Panc1 (cell line): ENCODE data around the gene CDH23. TPM values are rescaled to one million over a fixed set of nuclear protein-coding genes. Genes with fewer than 3 reads are reported as not detected.

Experiments used
- ATAC-seq: fragments of 200-7000 bp; cut with Tn5 transposase; 2 replicates; pipeline ENCODE4 v1.9.1; 2020; ENCODE audit warnings: mild to moderate bottlenecking, moderate library complexity
- BruUV-seq: library from RNA; stranded (reverse); fragments of 400-500 nt; replicated peaks from 2 replicates; lab custom pipeline; 2021; lab: Mats Ljungman, UMichigan
- CTCF ChIA-PET: fragments of 300-600 bp; sonication (Branson Sonifier 250); formaldehyde crosslinking; loops from one replicate; lab custom pipeline; 2022; ENCODE audit warnings: antibody characterized with exemption; lab: Charles Lee
- POLR2A ChIA-PET: fragments of 300-600 bp; sonication (Branson Sonifier 250); formaldehyde crosslinking; loops from one replicate; lab custom pipeline; 2022; ENCODE audit warnings: antibody characterized with exemption; lab: Charles Lee
- DNase-seq: peaks from one replicate; pipeline ENCODE4 v3.0.0-alpha.2; 2010; ENCODE audit warnings: low read depth, low spot score
- H3K27ac ChIP-seq: 2 replicates; pipeline ENCODE4 v1.5.1; 2011; ENCODE audit warnings: mild to moderate bottlenecking, low read length, inconsistent platforms
- H3K27me3 ChIP-seq: fragments of 200-500 bp; sonication (Bioruptor generic); 2 replicates; pipeline ENCODE4 v1.6.0; 2014; ENCODE audit warnings: low read length, inconsistent platforms; ENCODE audit not compliant: control insufficient read depth, insufficient read depth
- H3K36me3 ChIP-seq: fragments of 200-500 bp; sonication (Bioruptor generic); 2 replicates; pipeline ENCODE4 v1.5.1; 2014; ENCODE audit warnings: inconsistent platforms, mild to moderate bottlenecking, low read length, moderate library complexity; ENCODE audit not compliant: control insufficient read depth, insufficient read depth
- H3K4me1 ChIP-seq: 2 replicates; pipeline ENCODE4 v1.5.1; 2011; ENCODE audit warnings: inconsistent platforms, mild to moderate bottlenecking, low read length, moderate library complexity; ENCODE audit not compliant: control insufficient read depth, insufficient read depth
- H3K4me3 ChIP-seq, 2 experiments: 2 replicates each; pipeline ENCODE4 v1.5.1; 2011 to 2012; ENCODE audit warnings: low read depth in 2 of 2, low read length in 2 of 2, mild to moderate bottlenecking in 2 of 2, inconsistent platforms in 1 of 2, moderate library complexity in 1 of 2
- H3K9me3 ChIP-seq: fragments of 200-500 bp; sonication (Bioruptor generic); 2 replicates; pipeline ENCODE4 v1.5.1; 2014; ENCODE audit warnings: low read depth, mild to moderate bottlenecking, inconsistent platforms, low read length, moderate library complexity; ENCODE audit not compliant: control insufficient read depth, insufficient read depth
- CTCF ChIP-seq: fragments of 450-650 bp; IDR thresholded peaks from 2 replicates; pipeline ENCODE4 v1.5.1; 2017; ENCODE audit warnings: mild to moderate bottlenecking
- POLR2AphosphoS5 ChIP-seq: IDR thresholded peaks from 2 replicates; pipeline ENCODE4 v1.6.1; 2012; ENCODE audit warnings: mild to moderate bottlenecking, low read depth, low read length, moderate library complexity
- REST ChIP-seq, 2 experiments: IDR thresholded peaks; 2 replicates each; pipeline ENCODE4 v1.6.1; 2011 to 2012; ENCODE audit warnings: low read depth in 2 of 2, control low read depth in 1 of 2, low read length in 1 of 2, mild to moderate bottlenecking in 1 of 2, moderate library complexity in 1 of 2; ENCODE audit not compliant: insufficient read depth in 1 of 2
- SIN3A ChIP-seq: IDR thresholded peaks from 2 replicates; pipeline ENCODE4 v1.6.1; 2012; ENCODE audit warnings: low read depth, mild to moderate bottlenecking, low read length, moderate library complexity, borderline replicate concordance; ENCODE audit not compliant: insufficient read depth
- TCF7L2 ChIP-seq: IDR thresholded peaks from 2 replicates; pipeline ENCODE4 v1.6.1; 2011; ENCODE audit warnings: mild to moderate bottlenecking, low read depth, low read length, inconsistent platforms
- in situ Hi-C: cut with HindIII; loops from 2 replicates; pipeline ENCODE4 v1.10.0; 2016; ENCODE audit warnings: low sequenced_read_pairs, low pct_unique_long_range_greater_than_20kb
- intact Hi-C: fragments of 100-400 bp; cut with micrococcal nuclease; formaldehyde crosslinking; loops from one replicate; pipeline ENCODE4 v1.10.0; 2022; ENCODE audit not compliant: unreplicated experiment
- total RNA-seq: library from RNA; stranded (reverse); gene quantifications from one replicate; pipeline ENCODE4 v1.2.1, GENCODE V29; 2021; ENCODE audit not compliant: unreplicated experiment

The CDH23 gene
- total RNA-seq, 1 experiment from 2014 or later, result 2.7 TPM

- no peaks in the 10 kb centered on the region for H3K36me3 ChIP-seq
- intact Hi-C loops (no loop called here), in situ Hi-C loops (no loop called here)
- CTCF ChIA-PET, result interaction anchor here (0.8 kb wide), 1 partner anchor 9 kb away, joined by 3 read pairs; no protein-coding TSS in a partner anchor
- no peak overlapping the region for H3K4me3 ChIP-seq
- H3K4me1 ChIP-seq, result peaks cover 10% of the 10 kb centered on the region; the same call in 1 of the 2 replicates
- POLR2A ChIA-PET, result no interaction called here
- no peak overlapping the region for H3K27ac ChIP-seq
- H3K9me3 ChIP-seq, result no peaks in the 10 kb centered on the region
- DNase-seq (no peak), ATAC-seq (no peak)
- TF ChIP-seq CTCF (no peak), TCF7L2 (no peak), SIN3A (no peak), REST (IDR thresholded peaks at IDR 0.05; ENCODE audit: insufficient read depth in 1 of 2, low read depth in 2 of 2, low read length in 1 of 2) (no peak), POLR2AphosphoS5 (no peak)
- H3K27me3 ChIP-seq, result no peaks in the 10 kb centered on the region
- no TSS peak for BruUV-seq
Observed at GRCh38 chr10:71725249-71725648, 328.5 kb downstream of the CDH23 start.

GRCh38 chr10:71725998-71726579 is 329.4 kb downstream of the CDH23 start:
- Histone ChIP-seq H3K36me3 (no peaks in the 10 kb centered on the region), H3K4me3 (no peak overlapping the region), H3K9me3 (no peaks in the 10 kb centered on the region), H3K27ac (no peak overlapping the region), H3K4me1 (peaks cover 10% of the 10 kb centered on the region; the same call in 1 of the 2 replicates), H3K27me3 (no peaks in the 10 kb centered on the region)
- no TSS peak for BruUV-seq
- ATAC-seq, result peak; percentile 62
- POLR2A ChIA-PET, result no interaction called here
- in situ Hi-C loops (no loop called here), intact Hi-C loops (no loop called here)
- CTCF ChIA-PET, result interaction anchor here (0.8 kb wide), 1 partner anchor 9 kb away, joined by 3 read pairs; no protein-coding TSS in a partner anchor
- no peak for DNase-seq
- TF ChIP-seq SIN3A (no peak), TCF7L2 (no peak), CTCF (no peak), REST (IDR thresholded peaks at IDR 0.05; ENCODE audit: insufficient read depth in 1 of 2, low read depth in 2 of 2, low read length in 1 of 2) (no peak), POLR2AphosphoS5 (no peak)
